Ovary (tissue), 3 donors: Measurements from ENCODE around the gene USH2A.

Experiments used
- EP300 ChIP-seq: sonication (generic); formaldehyde crosslinking; IDR thresholded peaks from one replicate; pipeline ENCODE4 v1.6.1; 2017; ENCODE audit warnings: antibody characterized with exemption
- POLR2A ChIP-seq: fragments of 450-650 bp; IDR thresholded peaks from one replicate; pipeline ENCODE4 v1.6.1; 2017; ENCODE audit warnings: antibody characterized with exemption, mild to moderate bottlenecking, moderate library complexity
- TF ChIP-seq, protein P1 (sequence below), 3 donors: fragments of 450-650 bp in 2 of 3; fragments of 200-600 bp in 1 of 3; IDR thresholded peaks; one replicate each; pipeline versions ENCODE4 v1.5.1 to v1.8.0; 2016 to 2022; ENCODE audit warnings: antibody characterized with exemption in 3 of 3, mild to moderate bottlenecking in 1 of 3
- donor health status: DM: no; HTN: no; CAD: no.

DNA sequence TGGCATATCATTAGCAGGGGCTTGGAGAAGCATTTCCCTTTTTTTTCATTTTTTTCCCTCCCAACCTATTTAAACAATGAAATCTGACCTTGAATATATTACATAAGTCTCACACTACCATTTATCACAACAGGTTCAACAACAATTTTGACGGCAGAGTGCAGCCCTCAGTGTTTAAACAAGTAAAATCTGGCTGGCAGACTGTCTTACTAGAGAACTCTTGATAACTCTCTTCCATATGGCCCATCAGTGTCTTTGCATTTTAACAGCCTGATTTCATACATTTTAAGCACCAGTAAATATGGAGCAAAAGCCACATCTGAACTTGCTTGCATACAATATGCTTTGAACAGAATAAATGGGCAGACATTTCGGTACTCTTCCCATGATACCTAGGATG is 643.1 kb downstream of the USH2A start:
- TF ChIP-seq, protein P1, sequence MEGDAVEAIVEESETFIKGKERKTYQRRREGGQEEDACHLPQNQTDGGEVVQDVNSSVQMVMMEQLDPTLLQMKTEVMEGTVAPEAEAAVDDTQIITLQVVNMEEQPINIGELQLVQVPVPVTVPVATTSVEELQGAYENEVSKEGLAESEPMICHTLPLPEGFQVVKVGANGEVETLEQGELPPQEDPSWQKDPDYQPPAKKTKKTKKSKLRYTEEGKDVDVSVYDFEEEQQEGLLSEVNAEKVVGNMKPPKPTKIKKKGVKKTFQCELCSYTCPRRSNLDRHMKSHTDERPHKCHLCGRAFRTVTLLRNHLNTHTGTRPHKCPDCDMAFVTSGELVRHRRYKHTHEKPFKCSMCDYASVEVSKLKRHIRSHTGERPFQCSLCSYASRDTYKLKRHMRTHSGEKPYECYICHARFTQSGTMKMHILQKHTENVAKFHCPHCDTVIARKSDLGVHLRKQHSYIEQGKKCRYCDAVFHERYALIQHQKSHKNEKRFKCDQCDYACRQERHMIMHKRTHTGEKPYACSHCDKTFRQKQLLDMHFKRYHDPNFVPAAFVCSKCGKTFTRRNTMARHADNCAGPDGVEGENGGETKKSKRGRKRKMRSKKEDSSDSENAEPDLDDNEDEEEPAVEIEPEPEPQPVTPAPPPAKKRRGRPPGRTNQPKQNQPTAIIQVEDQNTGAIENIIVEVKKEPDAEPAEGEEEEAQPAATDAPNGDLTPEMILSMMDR (IDR thresholded peaks at IDR 0.05), result no peak
- no peak for TF ChIP-seq EP300
- no peak for TF ChIP-seq POLR2A
